Vagina (tissue), 2 donors: ENCODE results near the gene MDM1. TPM values are rescaled to one million over a fixed set of nuclear protein-coding genes. Genes with fewer than 3 reads are reported as not detected.

ENCODE experiments used
- DNase-seq, 2 donors: peaks; one replicate each; pipeline ENCODE4 v3.0.0-alpha.2; 2017; ENCODE audit errors: extremely low spot score in 2 of 2
- H3K27ac ChIP-seq: fragments of 200-600 bp; sonication (generic); one replicate; pipeline ENCODE4 v1.5.1; 2019
- H3K27me3 ChIP-seq: fragments of 200-600 bp; sonication (generic); one replicate; pipeline ENCODE4 v1.5.1; 2019
- H3K36me3 ChIP-seq, 2 donors: fragments of 200-600 bp; sonication (generic); one replicate each; pipeline ENCODE4 v1.5.1; 2017 to 2019
- H3K4me1 ChIP-seq: fragments of 200-600 bp; sonication (generic); one replicate; pipeline ENCODE4 v1.5.1; 2019
- H3K4me3 ChIP-seq, 2 donors: fragments of 200-600 bp; sonication (generic); 1 replicate in 1 of 2; 2 replicates in 1 of 2; pipeline ENCODE4 v1.5.1; 2016 to 2019
- H3K9me3 ChIP-seq: fragments of 200-600 bp; sonication (generic); one replicate; pipeline ENCODE4 v1.5.1; 2019
- POLR2A ChIP-seq, 2 donors: fragments of 450-650 bp; IDR thresholded peaks; one replicate each; pipeline ENCODE4 v1.6.1; 2017; ENCODE audit warnings: antibody characterized with exemption in 2 of 2, mild to moderate bottlenecking in 2 of 2, moderate library complexity in 2 of 2
- POLR2AphosphoS5 ChIP-seq, 2 donors: sonication (generic); formaldehyde crosslinking; IDR thresholded peaks; one replicate each; pipeline ENCODE4 v1.9.0; 2017; ENCODE audit warnings: antibody characterized with exemption in 2 of 2, mild to moderate bottlenecking in 2 of 2, low read depth in 1 of 2; ENCODE audit not compliant: insufficient read depth in 1 of 2
- intact Hi-C: fragments of 100-400 bp; cut with DNase I; formaldehyde crosslinking; loops from one replicate; pipeline ENCODE4 v1.15.1; 2023
- total RNA-seq: library from RNA; depleted of rRNA; stranded (reverse); fragments of >200 nt; gene quantifications from one replicate; pipeline ENCODE4 v1.2.3, GENCODE V29; 2016
- TF ChIP-seq, protein P1 (sequence below), 3 experiments: fragments of 450-650 bp in 2 of 3; fragments of 200-600 bp in 1 of 3; sonication (generic) in 1 of 3; IDR thresholded peaks; one replicate each; pipeline ENCODE4 v1.5.1; 2017 to 2019; ENCODE audit warnings: antibody characterized with exemption in 3 of 3, mild to moderate bottlenecking in 2 of 3, moderate library complexity in 2 of 3

Gene MDM1
- total RNA-seq, 1 donor from 2014 or later, result 30.0 TPM

DNA sequence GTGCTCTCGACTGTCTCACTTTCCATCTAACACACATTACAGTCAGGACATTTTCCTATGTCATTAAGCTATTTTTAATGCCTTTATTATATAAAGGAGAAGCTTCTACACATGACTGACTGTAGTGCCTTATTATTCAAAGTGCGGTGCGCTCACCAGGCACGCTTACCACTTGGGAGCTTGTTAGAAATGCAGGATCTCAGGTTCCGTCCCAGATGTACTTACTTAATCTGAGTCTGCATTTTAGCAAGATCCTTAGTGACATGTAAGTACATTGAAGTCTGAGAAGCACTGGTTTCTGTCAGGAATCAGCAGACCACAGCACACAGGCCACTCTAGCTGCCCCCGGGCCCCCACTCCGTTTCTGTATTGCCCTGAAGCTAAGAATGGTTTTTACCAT is 44.7 kb upstream of the MDM1 start:
- Histone ChIP-seq H3K27ac (no peak overlapping the region), H3K4me1 (peaks cover 22% of the 10 kb centered on the region), H3K36me3 (no peaks in the 10 kb centered on the region), H3K9me3 (no peaks in the 10 kb centered on the region), H3K27me3 (no peaks in the 10 kb centered on the region), H3K4me3 (no peak overlapping the region)
- TF ChIP-seq POLR2A (IDR thresholded peaks at IDR 0.05) (no peak), POLR2AphosphoS5 (IDR thresholded peaks at IDR 0.05; ENCODE audit: insufficient read depth in 1 of 2, low read depth in 1 of 2) (no peak)
- TF ChIP-seq, protein P1, sequence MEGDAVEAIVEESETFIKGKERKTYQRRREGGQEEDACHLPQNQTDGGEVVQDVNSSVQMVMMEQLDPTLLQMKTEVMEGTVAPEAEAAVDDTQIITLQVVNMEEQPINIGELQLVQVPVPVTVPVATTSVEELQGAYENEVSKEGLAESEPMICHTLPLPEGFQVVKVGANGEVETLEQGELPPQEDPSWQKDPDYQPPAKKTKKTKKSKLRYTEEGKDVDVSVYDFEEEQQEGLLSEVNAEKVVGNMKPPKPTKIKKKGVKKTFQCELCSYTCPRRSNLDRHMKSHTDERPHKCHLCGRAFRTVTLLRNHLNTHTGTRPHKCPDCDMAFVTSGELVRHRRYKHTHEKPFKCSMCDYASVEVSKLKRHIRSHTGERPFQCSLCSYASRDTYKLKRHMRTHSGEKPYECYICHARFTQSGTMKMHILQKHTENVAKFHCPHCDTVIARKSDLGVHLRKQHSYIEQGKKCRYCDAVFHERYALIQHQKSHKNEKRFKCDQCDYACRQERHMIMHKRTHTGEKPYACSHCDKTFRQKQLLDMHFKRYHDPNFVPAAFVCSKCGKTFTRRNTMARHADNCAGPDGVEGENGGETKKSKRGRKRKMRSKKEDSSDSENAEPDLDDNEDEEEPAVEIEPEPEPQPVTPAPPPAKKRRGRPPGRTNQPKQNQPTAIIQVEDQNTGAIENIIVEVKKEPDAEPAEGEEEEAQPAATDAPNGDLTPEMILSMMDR (IDR thresholded peaks at IDR 0.05), result no peak
- DNase-seq, result no peak
- intact Hi-C loops, result no loop called here

DNA sequence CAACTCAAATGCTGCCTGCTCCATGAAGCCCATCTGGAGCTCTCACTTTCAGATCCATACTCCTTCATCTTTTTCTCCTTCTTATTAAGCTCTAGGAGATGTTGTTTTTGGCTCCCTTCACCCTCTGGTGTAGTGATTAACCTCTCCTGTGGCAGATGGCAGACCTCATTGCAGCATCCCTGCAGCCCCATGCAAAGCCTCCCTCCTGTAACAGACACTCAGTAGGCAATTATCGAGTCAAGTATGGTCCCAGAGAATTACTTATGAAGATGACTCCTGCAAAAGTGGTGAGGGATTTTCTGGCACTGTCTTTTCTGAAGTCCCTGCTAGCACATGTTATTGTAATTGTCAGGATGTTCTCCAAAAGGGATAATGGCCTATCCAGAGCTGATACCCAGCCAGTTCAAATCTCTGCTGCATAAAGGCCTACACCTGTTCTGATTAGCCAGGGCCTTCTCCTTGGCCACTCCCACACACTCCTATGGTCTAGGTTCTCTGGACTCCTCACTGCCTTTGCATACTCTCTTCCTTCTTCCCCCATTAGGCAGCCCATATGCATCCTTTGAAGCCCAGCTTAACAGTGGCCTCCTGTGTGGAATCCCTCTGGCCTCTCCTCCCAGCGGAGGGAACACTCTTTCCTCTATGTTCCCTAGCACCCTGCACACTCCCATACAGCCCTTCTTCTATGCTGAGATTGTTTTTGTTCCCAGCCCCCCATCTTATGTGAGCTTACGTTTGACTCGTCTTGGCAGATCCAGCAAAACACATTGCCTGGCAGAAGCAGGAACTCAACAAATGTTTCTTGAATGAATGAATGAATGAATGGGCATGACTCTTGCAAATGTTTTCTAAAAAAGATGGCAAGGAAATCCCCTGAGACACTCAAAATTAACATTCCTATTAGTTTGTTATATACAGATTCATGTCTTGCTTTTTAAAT is 43.9 kb upstream of the MDM1 start:
- no peaks in the 10 kb centered on the region for H3K27me3 ChIP-seq
- intact Hi-C loops, result no loop called here
- no peak overlapping the region for H3K4me3 ChIP-seq
- H3K4me1 ChIP-seq, result peaks cover 22% of the 10 kb centered on the region
- no peak overlapping the region for H3K27ac ChIP-seq
- TF ChIP-seq POLR2A (IDR thresholded peaks at IDR 0.05) (no peak), POLR2AphosphoS5 (IDR thresholded peaks at IDR 0.05; ENCODE audit: insufficient read depth in 1 of 2, low read depth in 1 of 2) (no peak)
- TF ChIP-seq, protein P1 (IDR thresholded peaks at IDR 0.05), result no peak
- no peaks in the 10 kb centered on the region for H3K9me3 ChIP-seq
- no peak for DNase-seq
- no peaks in the 10 kb centered on the region for H3K36me3 ChIP-seq

DNA sequence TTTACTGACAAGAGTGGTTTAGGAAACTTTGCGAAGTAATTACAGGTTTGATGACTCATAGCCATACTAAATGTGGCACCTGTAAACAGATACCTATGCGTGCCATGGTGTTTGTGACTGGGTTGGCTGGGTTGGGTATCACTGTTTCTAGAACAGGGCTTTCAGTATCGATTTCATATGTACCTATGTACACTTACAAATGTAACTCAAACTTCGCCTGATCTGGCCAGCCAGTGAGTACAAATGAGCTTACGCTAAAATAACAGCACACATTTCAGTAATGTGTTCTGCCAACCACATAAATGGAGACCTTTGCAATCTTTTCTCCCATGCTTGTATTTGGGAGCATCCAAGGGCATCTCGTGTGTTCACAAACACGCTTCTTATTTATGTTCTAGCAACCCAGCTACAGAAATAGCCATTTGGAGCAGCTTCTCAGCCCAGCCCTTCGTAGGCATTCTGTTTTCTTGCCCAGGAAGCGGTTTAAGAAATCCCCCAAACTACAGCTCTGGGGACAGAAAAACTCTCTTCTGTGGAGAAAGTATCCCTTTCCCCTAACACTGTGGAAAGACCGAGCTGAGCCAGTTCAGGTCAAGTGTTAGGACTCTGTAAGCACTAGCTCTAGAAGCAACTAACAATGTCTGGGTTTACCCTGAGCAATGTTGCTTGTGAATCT is 42.3 kb upstream of the MDM1 start:
- TF ChIP-seq, protein P1 (IDR thresholded peaks at IDR 0.05), result no peak
- TF ChIP-seq POLR2AphosphoS5 (IDR thresholded peaks at IDR 0.05; ENCODE audit: insufficient read depth in 1 of 2, low read depth in 1 of 2) (no peak), POLR2A (IDR thresholded peaks at IDR 0.05) (no peak)
- H3K36me3 ChIP-seq, result no peaks in the 10 kb centered on the region
- H3K4me3 ChIP-seq, result no peak overlapping the region
- H3K27ac ChIP-seq, result no peak overlapping the region
- no peaks in the 10 kb centered on the region for H3K9me3 ChIP-seq
- no peaks in the 10 kb centered on the region for H3K27me3 ChIP-seq
- intact Hi-C loops, result no loop called here
- H3K4me1 ChIP-seq, result peaks cover 15% of the 10 kb centered on the region
- DNase-seq, result no peak

DNA sequence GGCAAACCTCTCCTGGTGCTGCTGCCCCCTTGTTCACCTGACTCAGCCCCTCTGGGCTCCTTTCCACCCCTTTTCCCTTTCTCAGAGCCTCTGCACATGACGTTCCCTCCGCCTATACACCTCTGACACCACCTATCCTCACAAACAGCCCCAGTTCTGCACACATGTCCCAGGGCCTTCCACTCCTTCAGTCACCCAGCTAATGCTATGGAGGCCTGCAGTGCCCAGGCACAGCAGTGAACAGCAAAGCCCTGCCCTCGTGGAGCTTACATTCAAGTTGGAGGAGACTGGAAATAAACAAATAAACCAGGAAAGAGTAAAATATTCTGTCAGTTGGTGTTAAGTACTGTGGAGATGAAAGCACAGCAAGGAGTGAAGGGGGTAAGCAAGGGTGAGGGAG is 38.5 kb upstream of the MDM1 start:
- Histone ChIP-seq H3K4me1 (peaks cover 15% of the 10 kb centered on the region), H3K27ac (no peak overlapping the region), H3K27me3 (no peaks in the 10 kb centered on the region), H3K36me3 (no peaks in the 10 kb centered on the region), H3K4me3 (no peak overlapping the region), H3K9me3 (no peaks in the 10 kb centered on the region)
- intact Hi-C loops, result no loop called here
- TF ChIP-seq POLR2AphosphoS5 (IDR thresholded peaks at IDR 0.05; ENCODE audit: insufficient read depth in 1 of 2, low read depth in 1 of 2), result no peak
- no peak for DNase-seq

DNA sequence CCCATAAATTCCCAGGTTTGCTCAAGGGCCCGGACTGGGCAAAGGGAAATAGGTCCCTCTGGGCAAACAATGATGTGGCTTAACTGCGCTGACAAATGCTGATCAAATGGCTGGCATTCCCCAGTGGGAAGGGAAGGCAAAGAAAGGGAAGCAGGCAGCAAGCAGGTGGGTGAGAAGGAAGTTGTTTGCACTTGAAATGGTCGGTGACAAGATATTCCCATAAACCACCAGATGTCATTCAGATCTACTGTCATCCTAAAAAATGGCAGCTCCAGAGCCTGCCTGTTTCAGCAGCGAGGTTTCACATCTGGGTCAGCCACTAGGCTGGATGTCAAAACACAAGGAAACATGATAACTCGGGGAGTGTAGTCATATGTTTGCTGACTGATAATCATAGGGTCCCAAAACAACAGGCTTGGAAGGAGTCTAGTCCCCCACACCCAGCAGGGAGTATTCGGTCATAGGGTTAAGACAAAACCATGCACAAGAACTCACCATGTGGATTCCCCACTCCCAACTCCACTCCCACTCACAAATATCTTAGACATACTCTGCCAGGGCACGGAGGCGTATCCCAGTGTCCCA is 37.9 kb upstream of the MDM1 start:
- no peaks in the 10 kb centered on the region for H3K9me3 ChIP-seq
- intact Hi-C loops, result no loop called here

More for the DNA sequence above, 37.9 kb upstream of the MDM1 start:
- Histone ChIP-seq H3K4me1 (peaks cover 21% of the 10 kb centered on the region), H3K27me3 (no peaks in the 10 kb centered on the region), H3K36me3 (no peaks in the 10 kb centered on the region), H3K27ac (no peak overlapping the region), H3K4me3 (no peak overlapping the region)
- no peak for DNase-seq
- TF ChIP-seq, protein P1 (IDR thresholded peaks at IDR 0.05), result no peak
- no peak for TF ChIP-seq POLR2AphosphoS5 (IDR thresholded peaks at IDR 0.05; ENCODE audit: insufficient read depth in 1 of 2, low read depth in 1 of 2)
- no peak for TF ChIP-seq POLR2A (IDR thresholded peaks at IDR 0.05)
